Measurements from ENCODE around the gene CEACAM8. TPM values are rescaled to one million over a fixed set of nuclear protein-coding genes. Genes with fewer than 3 reads are reported as not detected.
"Not testable (repeated sequence)": the region's sequence is repeated elsewhere in the genome, so short reads cannot be mapped to it uniquely, and the experiment has no call there.

The CEACAM8 gene
- total and polyA plus RNA-seq, 2 experiments from 2014 or later: not detected

DNA sequence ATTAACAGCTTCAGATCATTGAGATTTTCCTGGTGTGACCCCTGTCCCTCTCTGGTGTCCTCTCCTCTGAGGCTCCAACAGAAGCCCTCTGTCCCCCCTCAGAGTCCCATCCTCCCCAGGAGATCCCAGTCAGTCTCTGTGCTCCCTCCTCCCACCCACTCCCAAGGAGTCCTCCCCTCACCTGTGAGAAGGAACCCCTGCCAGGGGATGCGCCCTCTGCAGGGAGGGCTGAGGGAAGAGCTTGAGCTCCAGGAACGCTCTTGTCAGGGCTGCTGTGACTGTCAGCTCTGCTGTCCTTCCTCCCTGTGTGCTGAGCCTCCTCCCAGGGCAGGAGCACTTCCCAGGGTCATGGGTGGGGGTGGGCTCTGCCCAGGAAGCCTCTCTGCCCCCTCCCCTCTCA lies 33.2 kb downstream of the CEACAM8 start:
- DNase-seq: no peak
- H3K9ac ChIP-seq: no peak overlapping the region
- no peak overlapping the region for H3K4me2 ChIP-seq (ENCODE audit: unreplicated experiment)
- H4K20me1 ChIP-seq (ENCODE audit: insufficient read depth): no peaks in the 10 kb centered on the region
- no peaks in the 10 kb centered on the region for H3K9me2 ChIP-seq (ENCODE audit: insufficient read depth)
- H3K9me3 ChIP-seq (ENCODE audit: low read depth): no peaks in the 10 kb centered on the region
- TF ChIP-seq EZH2 (IDR thresholded peaks at IDR 0.05; ENCODE audit: insufficient read depth, poor library complexity, severe bottlenecking) (no peak), EZH2phosphoT487 (IDR thresholded peaks at IDR 0.05; ENCODE audit: insufficient read depth, low read depth) (no peak)
- H2AFZ ChIP-seq: no peak overlapping the region
- H3F3A ChIP-seq (ENCODE audit: insufficient read depth): no peaks in the 10 kb centered on the region
- in situ Hi-C loops (cut with MboI): no loop called here
- peaks cover 79% of the 10 kb centered on the region for H3K27me3 ChIP-seq (replicated peaks; ENCODE audit: insufficient read depth)
- H3K36me3 ChIP-seq (ENCODE audit: low read depth): no peaks in the 10 kb centered on the region
- WGBS, 2 experiments (ENCODE audit: low coverage in 1 of 2, low lambda C conversion rate in 2 of 2, missing lambda C conversion rate in 2 of 2): 43 to 52% methylated on average over 2 of the region's 2 CpGs
- H3K27ac ChIP-seq: no peak overlapping the region
- H3K4me1 ChIP-seq (ENCODE audit: insufficient read depth): no peaks in the 10 kb centered on the region
- no peak overlapping the region for H3K4me3 ChIP-seq
- H3K79me2 ChIP-seq (ENCODE audit: insufficient read depth): no peaks in the 10 kb centered on the region

DNA sequence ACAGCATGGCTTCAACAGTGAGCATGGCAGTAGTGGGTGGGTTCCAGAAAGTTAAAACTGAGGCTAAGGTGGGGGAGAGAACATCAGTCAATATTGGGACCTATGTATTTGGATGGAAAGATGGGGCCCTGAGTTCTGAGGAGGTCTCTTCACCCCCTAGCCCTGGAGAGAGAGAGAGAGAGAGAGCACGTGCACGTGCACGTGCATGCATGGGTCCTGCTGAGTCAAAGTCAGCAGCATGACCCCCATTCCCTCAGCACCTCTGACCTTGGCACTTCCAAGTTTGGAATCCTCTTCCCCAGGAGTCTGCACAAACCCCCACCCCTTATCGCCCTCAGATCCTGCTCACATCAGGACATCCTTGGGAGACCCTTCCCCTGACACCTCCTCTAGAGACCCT lies 34.0 kb downstream of the CEACAM8 start:
- Histone ChIP-seq H3K9me2 (ENCODE audit: insufficient read depth) (no peaks in the 10 kb centered on the region), H3K27ac (no peak overlapping the region), H3K4me3 (no peak overlapping the region), H3K4me2 (ENCODE audit: unreplicated experiment) (no peak overlapping the region), H4K20me1 (ENCODE audit: insufficient read depth) (no peaks in the 10 kb centered on the region), H3K36me3 (ENCODE audit: low read depth) (no peaks in the 10 kb centered on the region), H3F3A (ENCODE audit: insufficient read depth) (no peaks in the 10 kb centered on the region), H3K9me3 (ENCODE audit: low read depth) (no peaks in the 10 kb centered on the region), H3K79me2 (ENCODE audit: insufficient read depth) (no peaks in the 10 kb centered on the region), H3K9ac (no peak overlapping the region), H2AFZ (no peak overlapping the region), H3K27me3 (replicated peaks; ENCODE audit: insufficient read depth) (peaks cover 81% of the 10 kb centered on the region), H3K4me1 (ENCODE audit: insufficient read depth) (no peaks in the 10 kb centered on the region)
- in situ Hi-C loops (cut with MboI): no loop called here
- TF ChIP-seq EZH2 (IDR thresholded peaks at IDR 0.05; ENCODE audit: insufficient read depth, poor library complexity, severe bottlenecking) (no peak), EZH2phosphoT487 (IDR thresholded peaks at IDR 0.05; ENCODE audit: insufficient read depth, low read depth) (no peak)
- WGBS, 2 experiments (ENCODE audit: low coverage in 1 of 2, low lambda C conversion rate in 2 of 2, missing lambda C conversion rate in 2 of 2): 36 to 38% methylated on average over 4 of the region's 4 CpGs
- DNase-seq: no peak

DNA sequence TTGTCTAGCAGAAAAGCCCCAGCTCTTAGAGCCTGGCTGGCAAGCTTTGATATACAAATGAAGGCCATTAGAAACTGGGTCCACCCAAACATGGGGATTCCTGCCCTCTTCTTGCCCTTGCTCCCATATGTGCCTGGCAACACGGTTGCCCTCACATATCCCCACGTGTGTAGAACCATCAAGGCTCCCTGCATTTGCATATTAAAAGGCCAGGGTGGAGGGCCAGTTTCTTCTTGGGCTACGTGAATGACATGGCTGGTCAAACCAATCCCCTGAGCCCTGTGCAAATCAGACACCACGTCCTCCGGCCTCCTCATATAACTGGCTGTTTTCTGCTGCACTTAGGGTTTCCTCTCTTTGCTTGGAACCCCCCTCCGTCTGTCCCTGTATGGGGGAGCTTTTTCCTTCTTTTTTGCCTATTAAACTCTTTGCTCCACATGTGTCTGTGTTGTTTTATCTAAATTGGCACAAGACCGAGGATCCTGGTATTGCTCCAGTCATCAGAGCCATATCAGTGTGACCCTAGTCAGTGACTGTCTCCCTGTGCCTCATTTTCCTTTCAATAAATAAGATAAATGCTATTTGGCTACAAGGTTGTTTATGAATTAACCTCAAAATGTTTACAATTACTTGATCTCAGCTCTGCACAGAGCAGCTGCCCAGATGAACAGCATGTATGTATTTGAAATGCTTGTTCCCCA lies 36.1 kb downstream of the CEACAM8 start:
- Histone ChIP-seq H3K9ac (no peak overlapping the region), H3K4me1 (ENCODE audit: insufficient read depth) (no peaks in the 10 kb centered on the region), H3F3A (ENCODE audit: insufficient read depth) (no peaks in the 10 kb centered on the region), H3K4me2 (ENCODE audit: unreplicated experiment) (no peak overlapping the region), H3K27ac (no peak overlapping the region), H3K9me2 (ENCODE audit: insufficient read depth) (no peaks in the 10 kb centered on the region), H3K9me3 (ENCODE audit: low read depth) (no peaks in the 10 kb centered on the region), H2AFZ (no peak overlapping the region), H4K20me1 (ENCODE audit: insufficient read depth) (no peaks in the 10 kb centered on the region), H3K27me3 (replicated peaks; ENCODE audit: insufficient read depth) (peaks cover 83% of the 10 kb centered on the region), H3K4me3 (no peak overlapping the region), H3K36me3 (ENCODE audit: low read depth) (no peaks in the 10 kb centered on the region), H3K79me2 (ENCODE audit: insufficient read depth) (no peaks in the 10 kb centered on the region)
- in situ Hi-C loops (cut with MboI): no loop called here
- WGBS, 2 experiments (ENCODE audit: low coverage in 1 of 2, low lambda C conversion rate in 2 of 2, missing lambda C conversion rate in 2 of 2): 19 to 22% methylated on average over 7 of the region's 7 CpGs
- TF ChIP-seq EZH2 (IDR thresholded peaks at IDR 0.05; ENCODE audit: insufficient read depth, poor library complexity, severe bottlenecking) (no peak), EZH2phosphoT487 (IDR thresholded peaks at IDR 0.05; ENCODE audit: insufficient read depth, low read depth) (no peak)
- no peak for DNase-seq

DNA sequence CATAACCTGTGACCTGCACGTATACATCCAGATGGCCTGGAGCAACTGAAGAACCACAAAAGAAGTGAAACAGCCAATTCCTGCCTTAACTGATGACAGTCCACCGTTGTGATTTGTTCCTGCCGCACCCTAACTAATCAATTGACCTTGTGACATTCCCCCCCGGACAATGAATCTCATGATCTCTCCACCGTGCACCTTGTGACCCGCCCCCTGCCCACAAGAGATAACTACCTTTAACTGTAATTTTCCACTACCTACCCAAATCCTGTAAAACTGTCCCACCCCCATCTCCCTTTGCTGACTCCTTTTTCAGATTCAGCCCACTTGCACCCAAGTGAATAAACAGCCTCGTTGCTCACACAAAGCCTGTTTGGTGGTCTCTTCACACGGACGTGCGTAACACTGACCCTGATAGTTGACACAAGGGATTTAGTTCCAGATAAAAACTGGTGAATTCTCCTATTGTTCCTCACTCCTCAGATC lies 37.3 kb downstream of the CEACAM8 start:
- in situ Hi-C loops (cut with MboI); H3K4me1 ChIP-seq (ENCODE audit: insufficient read depth); H3K4me2 ChIP-seq (ENCODE audit: unreplicated experiment); H3K79me2 ChIP-seq (ENCODE audit: insufficient read depth); H3K9me2 ChIP-seq (ENCODE audit: insufficient read depth); H3K9ac ChIP-seq; H2AFZ ChIP-seq; H3K4me3 ChIP-seq; DNase-seq; H3F3A ChIP-seq (ENCODE audit: insufficient read depth); H4K20me1 ChIP-seq (ENCODE audit: insufficient read depth); H3K27ac ChIP-seq; H3K36me3 ChIP-seq (ENCODE audit: low read depth); H3K9me3 ChIP-seq (ENCODE audit: low read depth): not testable (repeated sequence)
- peaks cover 83% of the 10 kb centered on the region for H3K27me3 ChIP-seq (replicated peaks; ENCODE audit: insufficient read depth)
- 46 to 49% methylated on average over 9 to 10 of the region's 10 CpGs for WGBS, 2 experiments (ENCODE audit: low coverage in 1 of 2, low lambda C conversion rate in 2 of 2, missing lambda C conversion rate in 2 of 2)

DNA sequence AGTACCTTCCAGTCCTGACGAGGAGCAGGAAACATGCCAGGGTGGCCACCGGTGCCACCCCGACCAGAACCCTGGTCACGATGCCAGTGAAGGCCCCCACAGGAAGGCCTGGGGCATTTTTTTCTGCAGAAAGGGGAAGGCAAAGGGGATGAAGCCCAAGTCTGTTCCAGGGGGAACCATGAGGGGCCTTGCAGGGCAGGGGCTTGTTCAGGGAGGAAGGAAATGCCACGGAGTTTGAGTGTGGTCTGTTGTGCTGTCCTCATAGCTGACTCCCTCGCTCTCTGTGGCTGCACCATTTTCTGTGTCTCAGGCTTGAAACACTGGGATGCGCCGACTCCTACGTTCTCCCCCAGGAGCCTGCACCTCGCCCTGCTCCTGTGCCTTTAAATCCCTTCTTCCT lies 38.9 kb downstream of the CEACAM8 start:
- H3K9me2 ChIP-seq (ENCODE audit: insufficient read depth): no peaks in the 10 kb centered on the region
- H3K4me2 ChIP-seq (ENCODE audit: unreplicated experiment): no peak overlapping the region
- no peaks in the 10 kb centered on the region for H3K9me3 ChIP-seq (ENCODE audit: low read depth)
- H4K20me1 ChIP-seq (ENCODE audit: insufficient read depth): no peaks in the 10 kb centered on the region
- no peaks in the 10 kb centered on the region for H3K36me3 ChIP-seq (ENCODE audit: low read depth)
- no peaks in the 10 kb centered on the region for H3K79me2 ChIP-seq (ENCODE audit: insufficient read depth)
- H3K27ac ChIP-seq: no peak overlapping the region
- WGBS, 2 experiments (ENCODE audit: low coverage in 1 of 2, low lambda C conversion rate in 2 of 2, missing lambda C conversion rate in 2 of 2): 55 to 61% methylated on average over 8 to 10 of the region's 10 CpGs
- TF ChIP-seq EZH2 (IDR thresholded peaks at IDR 0.05; ENCODE audit: insufficient read depth, poor library complexity, severe bottlenecking) (no peak), EZH2phosphoT487 (IDR thresholded peaks at IDR 0.05; ENCODE audit: insufficient read depth, low read depth) (no peak)
- no peak overlapping the region for H2AFZ ChIP-seq
- no peak for DNase-seq
- no peaks in the 10 kb centered on the region for H3F3A ChIP-seq (ENCODE audit: insufficient read depth)
- H3K4me1 ChIP-seq (ENCODE audit: insufficient read depth): no peaks in the 10 kb centered on the region
- no peak overlapping the region for H3K9ac ChIP-seq
- peaks cover 83% of the 10 kb centered on the region for H3K27me3 ChIP-seq (replicated peaks; ENCODE audit: insufficient read depth)
- in situ Hi-C loops (cut with MboI): no loop called here
- H3K4me3 ChIP-seq: no peak overlapping the region

All from GM23248 (cell line).